ENCODE results near the gene SLC7A10.

The SLC7A10 gene

DNA sequence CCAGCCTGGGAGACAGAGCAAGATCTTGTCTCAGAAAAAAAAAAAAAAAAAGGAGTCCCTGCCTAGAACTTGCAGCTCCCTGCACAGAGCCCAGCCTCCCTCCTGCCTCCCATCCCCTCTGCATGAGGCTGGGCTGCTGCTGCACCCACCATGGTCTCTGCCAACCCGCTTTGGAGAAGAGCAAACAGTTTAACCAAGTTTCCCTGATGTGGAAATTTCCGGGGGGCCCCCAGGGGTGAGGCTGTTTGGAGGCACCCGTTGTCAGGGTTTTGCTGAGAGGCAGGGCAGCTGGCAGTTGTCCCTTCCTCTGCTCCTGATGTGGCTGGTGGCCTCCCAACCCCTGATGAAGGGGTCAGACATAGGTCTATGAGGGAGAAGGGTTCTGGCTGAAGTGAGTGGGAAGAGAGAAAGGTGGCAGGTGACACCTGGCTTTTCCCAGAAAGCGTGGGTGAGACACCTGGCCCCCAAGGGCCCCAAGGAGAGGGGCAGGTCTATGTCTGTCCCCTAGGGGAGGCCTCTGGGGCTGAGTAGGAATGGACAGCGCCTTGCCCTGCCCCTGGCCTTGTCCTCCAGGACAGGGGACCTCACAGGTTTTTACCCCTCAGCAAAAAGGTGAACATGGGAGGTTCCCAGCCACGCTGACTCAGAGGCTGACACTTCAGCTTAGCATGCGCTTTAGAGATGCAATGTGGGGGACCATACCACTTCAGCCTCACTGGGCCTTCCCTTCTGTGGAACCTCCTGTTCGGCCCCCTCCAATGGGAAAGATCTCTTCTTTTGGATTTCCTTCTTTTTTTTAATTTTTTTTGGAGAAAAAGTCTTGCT lies 26.0 kb downstream of the SLC7A10 start:
- H3K27me3 ChIP-seq (ENCODE audit: insufficient read depth, low read length): no peaks in the 10 kb centered on the region
- H3K79me2 ChIP-seq (ENCODE audit: insufficient read depth, low read length): no peaks in the 10 kb centered on the region
- no peaks in the 10 kb centered on the region for H3F3A ChIP-seq (ENCODE audit: insufficient read depth, low read length)
- no peaks in the 10 kb centered on the region for H3K36me3 ChIP-seq (ENCODE audit: insufficient read depth, low read length)
- no peak overlapping the region for H3K4me2 ChIP-seq (ENCODE audit: low read length)
- no peaks in the 10 kb centered on the region for H3K4me1 ChIP-seq (ENCODE audit: insufficient read depth, low read length, severe bottlenecking)
- no peak overlapping the region for H2AFZ ChIP-seq (ENCODE audit: low read length)
- no peaks in the 10 kb centered on the region for H3K9me2 ChIP-seq (ENCODE audit: low read depth, low read length)
- H3K9me3 ChIP-seq (ENCODE audit: low read length): no peaks in the 10 kb centered on the region
- no peak for TF ChIP-seq EZH2 (IDR thresholded peaks at IDR 0.05; ENCODE audit: borderline replicate concordance, low read length)
- TF ChIP-seq, protein P1, sequence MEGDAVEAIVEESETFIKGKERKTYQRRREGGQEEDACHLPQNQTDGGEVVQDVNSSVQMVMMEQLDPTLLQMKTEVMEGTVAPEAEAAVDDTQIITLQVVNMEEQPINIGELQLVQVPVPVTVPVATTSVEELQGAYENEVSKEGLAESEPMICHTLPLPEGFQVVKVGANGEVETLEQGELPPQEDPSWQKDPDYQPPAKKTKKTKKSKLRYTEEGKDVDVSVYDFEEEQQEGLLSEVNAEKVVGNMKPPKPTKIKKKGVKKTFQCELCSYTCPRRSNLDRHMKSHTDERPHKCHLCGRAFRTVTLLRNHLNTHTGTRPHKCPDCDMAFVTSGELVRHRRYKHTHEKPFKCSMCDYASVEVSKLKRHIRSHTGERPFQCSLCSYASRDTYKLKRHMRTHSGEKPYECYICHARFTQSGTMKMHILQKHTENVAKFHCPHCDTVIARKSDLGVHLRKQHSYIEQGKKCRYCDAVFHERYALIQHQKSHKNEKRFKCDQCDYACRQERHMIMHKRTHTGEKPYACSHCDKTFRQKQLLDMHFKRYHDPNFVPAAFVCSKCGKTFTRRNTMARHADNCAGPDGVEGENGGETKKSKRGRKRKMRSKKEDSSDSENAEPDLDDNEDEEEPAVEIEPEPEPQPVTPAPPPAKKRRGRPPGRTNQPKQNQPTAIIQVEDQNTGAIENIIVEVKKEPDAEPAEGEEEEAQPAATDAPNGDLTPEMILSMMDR (IDR thresholded peaks at IDR 0.05; ENCODE audit: low read length): no peak
- no peak overlapping the region for H3K9ac ChIP-seq (ENCODE audit: low read length)
- no peak overlapping the region for H3K27ac ChIP-seq (ENCODE audit: low read depth, low read length, poor library complexity, severe bottlenecking)
- no peaks in the 10 kb centered on the region for H4K20me1 ChIP-seq (ENCODE audit: insufficient read depth, low read length)
- no peak overlapping the region for H3K4me3 ChIP-seq (ENCODE audit: low read depth, low read length, poor library complexity, severe bottlenecking)

- H3K4me3 ChIP-seq (ENCODE audit: low read depth, low read length, poor library complexity, severe bottlenecking): no peak overlapping the region
- TF ChIP-seq, protein P1 (IDR thresholded peaks at IDR 0.05; ENCODE audit: low read length): no peak
- TF ChIP-seq EZH2 (IDR thresholded peaks at IDR 0.05; ENCODE audit: borderline replicate concordance, low read length): no peak
- H3K4me1 ChIP-seq (ENCODE audit: insufficient read depth, low read length, severe bottlenecking): no peaks in the 10 kb centered on the region
- H3K9me2 ChIP-seq (ENCODE audit: low read depth, low read length): no peaks in the 10 kb centered on the region
- no peak overlapping the region for H3K4me2 ChIP-seq (ENCODE audit: low read length)
- H3K79me2 ChIP-seq (ENCODE audit: insufficient read depth, low read length): no peaks in the 10 kb centered on the region
- no peaks in the 10 kb centered on the region for H3K36me3 ChIP-seq (ENCODE audit: insufficient read depth, low read length)
- H3K9me3 ChIP-seq (ENCODE audit: low read length): no peaks in the 10 kb centered on the region
- no peaks in the 10 kb centered on the region for H4K20me1 ChIP-seq (ENCODE audit: insufficient read depth, low read length)
- H3K9ac ChIP-seq (ENCODE audit: low read length): no peak overlapping the region
- no peaks in the 10 kb centered on the region for H3K27me3 ChIP-seq (ENCODE audit: insufficient read depth, low read length)
- no peaks in the 10 kb centered on the region for H3F3A ChIP-seq (ENCODE audit: insufficient read depth, low read length)
- no peak overlapping the region for H2AFZ ChIP-seq (ENCODE audit: low read length)
- no peak overlapping the region for H3K27ac ChIP-seq (ENCODE audit: low read depth, low read length, poor library complexity, severe bottlenecking)
Observed at GRCh38 chr19:33198169-33198568, 27.5 kb downstream of the SLC7A10 start.

DNA sequence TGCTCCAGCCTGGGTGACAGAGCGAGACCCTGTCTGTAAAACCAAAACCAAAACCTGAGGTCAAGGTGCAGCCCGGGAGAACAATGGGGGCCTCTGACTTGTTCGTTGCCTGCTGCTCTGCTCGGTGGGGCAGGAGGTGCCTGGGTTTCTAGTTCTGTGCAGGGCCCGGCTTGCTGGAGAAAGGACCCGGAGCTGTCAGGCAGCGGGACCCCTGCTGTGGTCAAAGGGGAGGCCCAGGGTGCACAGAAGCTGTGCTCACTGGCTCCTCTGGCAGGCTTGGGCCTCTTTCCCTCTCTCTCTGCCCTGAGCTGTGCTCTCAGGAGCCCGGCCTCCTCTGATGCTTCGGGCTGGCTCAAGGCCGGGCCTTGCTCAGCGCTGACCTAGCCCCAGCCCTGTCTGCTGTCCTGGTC lies 28.1 kb downstream of the SLC7A10 start:
- no peak overlapping the region for H3K27ac ChIP-seq (ENCODE audit: low read depth, low read length, poor library complexity, severe bottlenecking)
- H3K4me1 ChIP-seq (ENCODE audit: insufficient read depth, low read length, severe bottlenecking): no peaks in the 10 kb centered on the region
- no peak for TF ChIP-seq EZH2 (IDR thresholded peaks at IDR 0.05; ENCODE audit: borderline replicate concordance, low read length)
- TF ChIP-seq, protein P1 (IDR thresholded peaks at IDR 0.05; ENCODE audit: low read length): no peak

More for the DNA sequence above, 28.1 kb downstream of the SLC7A10 start:
- Histone ChIP-seq H3K4me3 (ENCODE audit: low read depth, low read length, poor library complexity, severe bottlenecking) (no peak overlapping the region), H3F3A (ENCODE audit: insufficient read depth, low read length) (no peaks in the 10 kb centered on the region), H3K9ac (ENCODE audit: low read length) (no peak overlapping the region), H4K20me1 (ENCODE audit: insufficient read depth, low read length) (no peaks in the 10 kb centered on the region), H3K36me3 (ENCODE audit: insufficient read depth, low read length) (no peaks in the 10 kb centered on the region), H3K9me3 (ENCODE audit: low read length) (no peaks in the 10 kb centered on the region), H3K4me2 (ENCODE audit: low read length) (no peak overlapping the region), H2AFZ (ENCODE audit: low read length) (no peak overlapping the region), H3K79me2 (ENCODE audit: insufficient read depth, low read length) (no peaks in the 10 kb centered on the region), H3K9me2 (ENCODE audit: low read depth, low read length) (no peaks in the 10 kb centered on the region), H3K27me3 (ENCODE audit: insufficient read depth, low read length) (no peaks in the 10 kb centered on the region)

Data from OCI-LY1 (cell line).